Measurements from ENCODE around the gene MAGEB1. TPM values are rescaled to one million over a fixed set of nuclear protein-coding genes. Genes with fewer than 3 reads are reported as not detected.
A peak's percentile ranks its signal among the peaks of the same experiment; 100 is the strongest.

Gene MAGEB1
- total RNA-seq, 4 donors from 2014 or later = not detected

GRCh38 chrX:30270639-30271038, 23.7 kb downstream of the MAGEB1 start:
- TF ChIP-seq CTCF (IDR thresholded peaks at IDR 0.05) (no peak), POLR2A (IDR thresholded peaks at IDR 0.05) (no peak)
- H3K27ac ChIP-seq = no peak overlapping the region
- 62 to 86% methylated on average over 3 of the region's 3 CpGs for WGBS, 2 donors

GRCh38 chrX:30275498-30275897, 28.6 kb downstream of the MAGEB1 start:
- WGBS, 2 donors = 0 to 6% methylated on average over 1 of the region's 1 CpG
- Histone ChIP-seq H3K36me3 (no peaks in the 10 kb centered on the region), H3K4me3 (no peak overlapping the region), H3K27me3 (no peaks in the 10 kb centered on the region), H3K4me1 (no peaks in the 10 kb centered on the region), H3K27ac (no peak overlapping the region), H3K9me3 (no peaks in the 10 kb centered on the region)
- TF ChIP-seq CTCF (IDR thresholded peaks at IDR 0.05) (peak in 2 of 6 experiments; percentile 11 to 15), POLR2A (IDR thresholded peaks at IDR 0.05) (no peak)
- DNase-seq = no peak
- intact Hi-C loops (cut with DNase I) = no loop called here

More at GRCh38 chrX:30270639-30271038, 23.7 kb downstream of the MAGEB1 start:
- DNase-seq = no peak
- no peaks in the 10 kb centered on the region for H3K9me3 ChIP-seq
- intact Hi-C loops (cut with DNase I) = no loop called here
- no peaks in the 10 kb centered on the region for H3K4me1 ChIP-seq
- H3K4me3 ChIP-seq = no peak overlapping the region
- no peaks in the 10 kb centered on the region for H3K36me3 ChIP-seq
- H3K27me3 ChIP-seq = no peaks in the 10 kb centered on the region

- Histone ChIP-seq H3K27ac (no peak overlapping the region), H3K36me3 (no peaks in the 10 kb centered on the region), H3K27me3 (no peaks in the 10 kb centered on the region), H3K9me3 (no peaks in the 10 kb centered on the region), H3K4me3 (no peak overlapping the region), H3K4me1 (no peaks in the 10 kb centered on the region)
- whole genome bisulfite sequencing, 2 donors = 50 to 63% methylated on average over 1 of the region's 1 CpG
- TF ChIP-seq CTCF (IDR thresholded peaks at IDR 0.05) = no peak
- no peak for TF ChIP-seq POLR2A (IDR thresholded peaks at IDR 0.05)
- no peak for DNase-seq
- intact Hi-C loops (cut with DNase I) = no loop called here
Measured at GRCh38 chrX:30278365-30278764, 31.4 kb downstream of the MAGEB1 start.

GRCh38 chrX:30280428-30280827, 33.5 kb downstream of the MAGEB1 start:
- no peak overlapping the region for H3K4me3 ChIP-seq
- H3K27ac ChIP-seq = no peak overlapping the region
- intact Hi-C loops (cut with DNase I) = no loop called here
- H3K27me3 ChIP-seq = no peaks in the 10 kb centered on the region
- no peaks in the 10 kb centered on the region for H3K4me1 ChIP-seq
- no peaks in the 10 kb centered on the region for H3K9me3 ChIP-seq
- TF ChIP-seq POLR2A (IDR thresholded peaks at IDR 0.05) (no peak), CTCF (IDR thresholded peaks at IDR 0.05) (no peak)
- 67 to 100% methylated on average over 1 of the region's 1 CpG for WGBS, 2 donors
- DNase-seq = no peak
- H3K36me3 ChIP-seq = no peaks in the 10 kb centered on the region

- Histone ChIP-seq H3K36me3 (no peaks in the 10 kb centered on the region), H3K27me3 (no peaks in the 10 kb centered on the region), H3K27ac (no peak overlapping the region), H3K4me3 (no peak overlapping the region), H3K9me3 (no peaks in the 10 kb centered on the region), H3K4me1 (no peaks in the 10 kb centered on the region)
- TF ChIP-seq POLR2A (IDR thresholded peaks at IDR 0.05) = no peak
- intact Hi-C loops (cut with DNase I) = no loop called here
- no peak for DNase-seq
Measured at GRCh38 chrX:30282527-30282926, 35.6 kb downstream of the MAGEB1 start.

Data from esophagus squamous epithelium (tissue), 5 donors.